ENCODE measurements around the gene LRRC30. TPM values are rescaled to one million over a fixed set of nuclear protein-coding genes. Genes with fewer than 3 reads are reported as not detected.

Gene LRRC30
- total RNA-seq, 1 experiment from 2014 or later: not detected

DNA sequence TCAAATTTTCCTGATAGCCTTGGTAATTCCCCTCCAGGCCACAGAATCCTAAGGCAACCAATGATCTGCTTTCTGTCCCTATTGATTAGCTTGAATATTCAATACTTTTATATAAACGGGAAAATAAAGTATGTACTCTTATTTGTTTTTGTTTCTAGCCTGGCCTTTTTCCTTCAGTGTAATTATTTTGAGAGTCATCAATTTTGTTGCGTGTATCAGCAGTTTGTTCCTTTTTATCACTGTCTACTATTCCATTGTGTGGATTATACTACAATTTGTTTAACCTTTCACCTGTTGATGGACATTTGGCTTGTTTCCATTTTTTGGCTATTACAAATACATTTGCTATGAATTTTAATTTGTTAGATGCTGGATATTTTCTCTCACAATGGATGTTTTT, 39.2 kb upstream of the LRRC30 start:
- ATAC-seq (no peak), DNase-seq (ENCODE audit: low read depth, low spot score) (no peak)
- H3K9me3 ChIP-seq (ENCODE audit: control insufficient read depth in 1 of 2, insufficient read depth in 1 of 2, low read depth in 1 of 2, low read length in 2 of 2): peaks cover 0 to 15% of the 10 kb centered on the region in 2 experiments; a peak in 1 of 4 replicates
- intact Hi-C loops (cut with micrococcal nuclease): no loop called here
- POLR2A ChIA-PET: no interaction called here
- no peak overlapping the region for H3K4me3 ChIP-seq (replicated peaks in 1 of 2; ENCODE audit: low read depth in 1 of 2, low read length in 2 of 2)
- no peak overlapping the region for H3K4me2 ChIP-seq (ENCODE audit: low read length)
- no peaks in the 10 kb centered on the region for H3K9me2 ChIP-seq (ENCODE audit: insufficient read depth)
- H3K9ac ChIP-seq (ENCODE audit: low read length): no peak overlapping the region
- no peaks in the 10 kb centered on the region for H3K79me2 ChIP-seq (ENCODE audit: insufficient read depth, low read length)
- H2AFZ ChIP-seq (ENCODE audit: low read depth, low read length, poor library complexity, severe bottlenecking): no peak overlapping the region
- H4K20me1 ChIP-seq (ENCODE audit: insufficient read depth): no peaks in the 10 kb centered on the region
- RAD21 ChIA-PET (ENCODE audit: low non-redundant PET in 1 of 2, low total read pairs in 2 of 2, uncharacterized antibody in 2 of 2, unreplicated experiment in 2 of 2): no interaction called here
- no peaks in the 10 kb centered on the region for H3K4me1 ChIP-seq (ENCODE audit: control insufficient read depth in 1 of 2, insufficient read depth in 2 of 2, low read length in 2 of 2)
- no peaks in the 10 kb centered on the region for H3K27me3 ChIP-seq (ENCODE audit: insufficient read depth, low read length)
- CTCF ChIA-PET: no interaction called here
- BruUV-seq (replicated peaks): no TSS peak
- no peak overlapping the region for H3K27ac ChIP-seq (ENCODE audit: low read depth, low read length)
- no peak for TF ChIP-seq POLR2AphosphoS5 (IDR thresholded peaks at IDR 0.05; ENCODE audit: low read depth, low read length)
- TF ChIP-seq YY1 (IDR thresholded peaks at IDR 0.05; ENCODE audit: extremely low read depth, insufficient replicate concordance, low read depth, low read length): no peak
- TF ChIP-seq, protein P1, sequence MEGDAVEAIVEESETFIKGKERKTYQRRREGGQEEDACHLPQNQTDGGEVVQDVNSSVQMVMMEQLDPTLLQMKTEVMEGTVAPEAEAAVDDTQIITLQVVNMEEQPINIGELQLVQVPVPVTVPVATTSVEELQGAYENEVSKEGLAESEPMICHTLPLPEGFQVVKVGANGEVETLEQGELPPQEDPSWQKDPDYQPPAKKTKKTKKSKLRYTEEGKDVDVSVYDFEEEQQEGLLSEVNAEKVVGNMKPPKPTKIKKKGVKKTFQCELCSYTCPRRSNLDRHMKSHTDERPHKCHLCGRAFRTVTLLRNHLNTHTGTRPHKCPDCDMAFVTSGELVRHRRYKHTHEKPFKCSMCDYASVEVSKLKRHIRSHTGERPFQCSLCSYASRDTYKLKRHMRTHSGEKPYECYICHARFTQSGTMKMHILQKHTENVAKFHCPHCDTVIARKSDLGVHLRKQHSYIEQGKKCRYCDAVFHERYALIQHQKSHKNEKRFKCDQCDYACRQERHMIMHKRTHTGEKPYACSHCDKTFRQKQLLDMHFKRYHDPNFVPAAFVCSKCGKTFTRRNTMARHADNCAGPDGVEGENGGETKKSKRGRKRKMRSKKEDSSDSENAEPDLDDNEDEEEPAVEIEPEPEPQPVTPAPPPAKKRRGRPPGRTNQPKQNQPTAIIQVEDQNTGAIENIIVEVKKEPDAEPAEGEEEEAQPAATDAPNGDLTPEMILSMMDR (IDR thresholded peaks at IDR 0.05 in 2 of 3, conservative IDR thresholded peaks at IDR 0.05 in 1 of 3; ENCODE audit: borderline replicate concordance in 1 of 3, insufficient read depth in 1 of 3, low read depth in 2 of 3, low read length in 2 of 3): no peak
- TF ChIP-seq, protein P2, sequence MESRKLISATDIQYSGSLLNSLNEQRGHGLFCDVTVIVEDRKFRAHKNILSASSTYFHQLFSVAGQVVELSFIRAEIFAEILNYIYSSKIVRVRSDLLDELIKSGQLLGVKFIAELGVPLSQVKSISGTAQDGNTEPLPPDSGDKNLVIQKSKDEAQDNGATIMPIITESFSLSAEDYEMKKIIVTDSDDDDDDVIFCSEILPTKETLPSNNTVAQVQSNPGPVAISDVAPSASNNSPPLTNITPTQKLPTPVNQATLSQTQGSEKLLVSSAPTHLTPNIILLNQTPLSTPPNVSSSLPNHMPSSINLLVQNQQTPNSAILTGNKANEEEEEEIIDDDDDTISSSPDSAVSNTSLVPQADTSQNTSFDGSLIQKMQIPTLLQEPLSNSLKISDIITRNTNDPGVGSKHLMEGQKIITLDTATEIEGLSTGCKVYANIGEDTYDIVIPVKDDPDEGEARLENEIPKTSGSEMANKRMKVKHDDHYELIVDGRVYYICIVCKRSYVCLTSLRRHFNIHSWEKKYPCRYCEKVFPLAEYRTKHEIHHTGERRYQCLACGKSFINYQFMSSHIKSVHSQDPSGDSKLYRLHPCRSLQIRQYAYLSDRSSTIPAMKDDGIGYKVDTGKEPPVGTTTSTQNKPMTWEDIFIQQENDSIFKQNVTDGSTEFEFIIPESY (IDR thresholded peaks at IDR 0.05; ENCODE audit: extremely low read depth, insufficient replicate concordance, low read length): no peak
- no peak for TF ChIP-seq ELF1 (IDR thresholded peaks at IDR 0.05; ENCODE audit: borderline replicate concordance, low read depth)
- no peak for TF ChIP-seq SRF (IDR thresholded peaks at IDR 0.05; ENCODE audit: low read depth)
- no peak for TF ChIP-seq EZH2phosphoT487 (IDR thresholded peaks at IDR 0.05; ENCODE audit: borderline replicate concordance)
- TF ChIP-seq CEBPB (IDR thresholded peaks at IDR 0.05; ENCODE audit: low read depth): no peak
- TF ChIP-seq EZH2 (IDR thresholded peaks at IDR 0.05): no peak
- TF ChIP-seq JUND (IDR thresholded peaks at IDR 0.05): no peak
- no peak for TF ChIP-seq POLR2A (IDR thresholded peaks at IDR 0.05; ENCODE audit: borderline replicate concordance, extremely low read depth, insufficient read depth, insufficient read length)
- no peaks in the 10 kb centered on the region for H3K36me3 ChIP-seq (ENCODE audit: control insufficient read depth in 1 of 2, insufficient read depth in 2 of 2, low read length in 2 of 2)

Measured in HCT116 (cell line).